Breast epithelium (tissue), 4 donors: ENCODE results near the gene ICAM4. TPM values are rescaled to one million over a fixed set of nuclear protein-coding genes. Genes with fewer than 3 reads are reported as not detected.

ENCODE experiments used
- DNase-seq, 2 donors: peaks; one replicate each; pipeline ENCODE4 v3.0.0-alpha.2; 2019; ENCODE audit warnings: low spot score in 2 of 2
- H3K27ac ChIP-seq, 2 donors: fragments of 200-600 bp; sonication (generic) in 1 of 2; one replicate each; pipeline ENCODE4 v1.5.1; 2016 to 2019; ENCODE audit warnings: mild to moderate bottlenecking in 1 of 2
- H3K27me3 ChIP-seq, 2 donors: fragments of 200-600 bp; sonication (generic) in 1 of 2; one replicate each; pipeline versions ENCODE4 v1.5.1 to v1.6.0; 2017 to 2019; ENCODE audit warnings: control low read depth in 1 of 2, mild to moderate bottlenecking in 1 of 2
- H3K36me3 ChIP-seq: fragments of 200-600 bp; one replicate; pipeline ENCODE4 v1.5.1; 2019
- H3K4me1 ChIP-seq, 2 donors: fragments of 200-600 bp; sonication (generic); one replicate each; pipeline ENCODE4 v1.5.1; 2016 to 2019; ENCODE audit warnings: control low read depth in 1 of 2
- H3K4me3 ChIP-seq, 3 donors: fragments of 200-600 bp; sonication (generic); 1 replicate in 2 of 3; 2 replicates in 1 of 3; pipeline ENCODE4 v1.5.1; 2016 to 2019; ENCODE audit warnings: mild to moderate bottlenecking in 3 of 3, moderate library complexity in 2 of 3
- H3K9me3 ChIP-seq, 2 donors: fragments of 200-600 bp; sonication (generic) in 1 of 2; one replicate each; pipeline ENCODE4 v1.5.1; 2016 to 2019; ENCODE audit warnings: control low read depth in 1 of 2
- POLR2A ChIP-seq: fragments of 450-650 bp; IDR thresholded peaks from one replicate; pipeline ENCODE4 v1.6.1; 2016; ENCODE audit warnings: antibody characterized with exemption, mild to moderate bottlenecking, moderate library complexity
- POLR2AphosphoS5 ChIP-seq, 3 donors: sonication (generic); formaldehyde crosslinking; IDR thresholded peaks; one replicate each; pipeline ENCODE4 v1.6.1; 2017; ENCODE audit warnings: antibody characterized with exemption in 3 of 3
- intact Hi-C: fragments of 100-400 bp; cut with DNase I; formaldehyde crosslinking; loops from one replicate; pipeline ENCODE4 v1.15.1; 2023; ENCODE audit warnings: low total_unique reads
- total RNA-seq, 3 donors: library from RNA; depleted of rRNA; stranded (reverse); fragments of >200 nt; gene quantifications; one replicate each; pipeline ENCODE4 v1.1.0, GENCODE V29; 2016
- TF ChIP-seq, protein P1 (sequence below), 3 donors: fragments of 450-650 bp; IDR thresholded peaks; one replicate each; pipeline ENCODE4 v1.5.1; 2016 to 2017; ENCODE audit warnings: antibody characterized with exemption in 3 of 3, mild to moderate bottlenecking in 3 of 3, moderate library complexity in 3 of 3

ICAM4 gene
- total RNA-seq, 3 donors from 2014 or later, result 1.1 to 1.6 TPM; not detected in 1

DNA sequence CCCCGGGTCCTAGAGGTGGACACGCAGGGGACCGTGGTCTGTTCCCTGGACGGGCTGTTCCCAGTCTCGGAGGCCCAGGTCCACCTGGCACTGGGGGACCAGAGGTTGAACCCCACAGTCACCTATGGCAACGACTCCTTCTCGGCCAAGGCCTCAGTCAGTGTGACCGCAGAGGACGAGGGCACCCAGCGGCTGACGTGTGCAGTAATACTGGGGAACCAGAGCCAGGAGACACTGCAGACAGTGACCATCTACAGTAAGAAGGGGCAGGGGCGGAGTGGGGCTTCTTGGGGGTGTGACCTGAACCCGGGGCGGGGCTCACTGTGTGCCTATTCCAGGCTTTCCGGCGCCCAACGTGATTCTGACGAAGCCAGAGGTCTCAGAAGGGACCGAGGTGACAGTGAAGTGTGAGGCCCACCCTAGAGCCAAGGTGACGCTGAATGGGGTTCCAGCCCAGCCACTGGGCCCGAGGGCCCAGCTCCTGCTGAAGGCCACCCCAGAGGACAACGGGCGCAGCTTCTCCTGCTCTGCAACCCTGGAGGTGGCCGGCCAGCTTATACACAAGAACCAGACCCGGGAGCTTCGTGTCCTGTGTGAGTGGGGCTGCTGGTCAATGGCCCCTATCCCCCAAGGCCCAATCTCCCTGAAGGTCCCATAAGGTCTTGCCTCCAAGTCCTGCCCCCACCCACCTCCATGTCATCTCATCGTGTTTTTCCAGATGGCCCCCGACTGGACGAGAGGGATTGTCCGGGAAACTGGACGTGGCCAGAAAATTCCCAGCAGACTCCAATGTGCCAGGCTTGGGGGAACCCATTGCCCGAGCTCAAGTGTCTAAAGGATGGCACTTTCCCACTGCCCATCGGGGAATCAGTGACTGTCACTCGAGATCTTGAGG, 2.4 kb upstream of the ICAM4 start:
- H3K4me1 ChIP-seq, result peaks cover 3 to 4% of the 10 kb centered on the region in 2 donors
- H3K4me3 ChIP-seq, result no peak overlapping the region
- H3K27me3 ChIP-seq, result peaks cover 3 to 12% of the 10 kb centered on the region in 2 donors
- no peak for DNase-seq
- intact Hi-C loops, result no loop called here
- no peaks in the 10 kb centered on the region for H3K9me3 ChIP-seq
- H3K27ac ChIP-seq, result no peak overlapping the region
- H3K36me3 ChIP-seq, result no peaks in the 10 kb centered on the region
- TF ChIP-seq POLR2AphosphoS5 (IDR thresholded peaks at IDR 0.05), result no peak

DNA sequence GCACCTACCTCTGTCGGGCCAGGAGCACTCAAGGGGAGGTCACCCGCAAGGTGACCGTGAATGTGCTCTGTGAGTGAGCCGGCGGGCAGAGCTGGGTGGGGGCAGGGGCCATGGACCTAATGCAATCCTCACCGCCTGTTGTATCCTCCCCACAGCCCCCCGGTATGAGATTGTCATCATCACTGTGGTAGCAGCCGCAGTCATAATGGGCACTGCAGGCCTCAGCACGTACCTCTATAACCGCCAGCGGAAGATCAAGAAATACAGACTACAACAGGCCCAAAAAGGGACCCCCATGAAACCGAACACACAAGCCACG, 1.8 kb upstream of the ICAM4 start:
- TF ChIP-seq POLR2A (no peak), POLR2AphosphoS5 (IDR thresholded peaks at IDR 0.05) (no peak)
- TF ChIP-seq, protein P1, sequence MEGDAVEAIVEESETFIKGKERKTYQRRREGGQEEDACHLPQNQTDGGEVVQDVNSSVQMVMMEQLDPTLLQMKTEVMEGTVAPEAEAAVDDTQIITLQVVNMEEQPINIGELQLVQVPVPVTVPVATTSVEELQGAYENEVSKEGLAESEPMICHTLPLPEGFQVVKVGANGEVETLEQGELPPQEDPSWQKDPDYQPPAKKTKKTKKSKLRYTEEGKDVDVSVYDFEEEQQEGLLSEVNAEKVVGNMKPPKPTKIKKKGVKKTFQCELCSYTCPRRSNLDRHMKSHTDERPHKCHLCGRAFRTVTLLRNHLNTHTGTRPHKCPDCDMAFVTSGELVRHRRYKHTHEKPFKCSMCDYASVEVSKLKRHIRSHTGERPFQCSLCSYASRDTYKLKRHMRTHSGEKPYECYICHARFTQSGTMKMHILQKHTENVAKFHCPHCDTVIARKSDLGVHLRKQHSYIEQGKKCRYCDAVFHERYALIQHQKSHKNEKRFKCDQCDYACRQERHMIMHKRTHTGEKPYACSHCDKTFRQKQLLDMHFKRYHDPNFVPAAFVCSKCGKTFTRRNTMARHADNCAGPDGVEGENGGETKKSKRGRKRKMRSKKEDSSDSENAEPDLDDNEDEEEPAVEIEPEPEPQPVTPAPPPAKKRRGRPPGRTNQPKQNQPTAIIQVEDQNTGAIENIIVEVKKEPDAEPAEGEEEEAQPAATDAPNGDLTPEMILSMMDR (IDR thresholded peaks at IDR 0.05), result no peak
- no peak for DNase-seq
- Histone ChIP-seq H3K9me3 (no peaks in the 10 kb centered on the region), H3K27me3 (peaks cover 3 to 18% of the 10 kb centered on the region in 2 donors), H3K4me1 (peaks cover 7 to 9% of the 10 kb centered on the region in 2 donors), H3K36me3 (no peaks in the 10 kb centered on the region), H3K27ac (no peak overlapping the region), H3K4me3 (no peak overlapping the region)
- intact Hi-C loops, result no loop called here

DNA sequence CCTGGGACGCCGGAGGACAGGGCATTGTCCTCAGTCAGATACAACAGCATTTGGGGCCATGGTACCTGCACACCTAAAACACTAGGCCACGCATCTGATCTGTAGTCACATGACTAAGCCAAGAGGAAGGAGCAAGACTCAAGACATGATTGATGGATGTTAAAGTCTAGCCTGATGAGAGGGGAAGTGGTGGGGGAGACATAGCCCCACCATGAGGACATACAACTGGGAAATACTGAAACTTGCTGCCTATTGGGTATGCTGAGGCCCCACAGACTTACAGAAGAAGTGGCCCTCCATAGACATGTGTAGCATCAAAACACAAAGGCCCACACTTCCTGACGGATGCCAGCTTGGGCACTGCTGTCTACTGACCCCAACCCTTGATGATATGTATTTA, 1.4 kb upstream of the ICAM4 start:
- H3K4me3 ChIP-seq, result no peak overlapping the region
- peaks cover 10 to 12% of the 10 kb centered on the region in 2 donors for H3K4me1 ChIP-seq
- peak overlapping the region in 1 of 2 donors; percentile 26 for H3K27ac ChIP-seq
- H3K9me3 ChIP-seq, result no peaks in the 10 kb centered on the region
- H3K27me3 ChIP-seq, result peaks cover 4 to 23% of the 10 kb centered on the region in 2 donors
- DNase-seq, result no peak
- TF ChIP-seq, protein P1 (IDR thresholded peaks at IDR 0.05), result no peak
- TF ChIP-seq POLR2AphosphoS5 (IDR thresholded peaks at IDR 0.05), result no peak
- no peak for TF ChIP-seq POLR2A
- H3K36me3 ChIP-seq, result no peaks in the 10 kb centered on the region
- intact Hi-C loops, result no loop called here

DNA sequence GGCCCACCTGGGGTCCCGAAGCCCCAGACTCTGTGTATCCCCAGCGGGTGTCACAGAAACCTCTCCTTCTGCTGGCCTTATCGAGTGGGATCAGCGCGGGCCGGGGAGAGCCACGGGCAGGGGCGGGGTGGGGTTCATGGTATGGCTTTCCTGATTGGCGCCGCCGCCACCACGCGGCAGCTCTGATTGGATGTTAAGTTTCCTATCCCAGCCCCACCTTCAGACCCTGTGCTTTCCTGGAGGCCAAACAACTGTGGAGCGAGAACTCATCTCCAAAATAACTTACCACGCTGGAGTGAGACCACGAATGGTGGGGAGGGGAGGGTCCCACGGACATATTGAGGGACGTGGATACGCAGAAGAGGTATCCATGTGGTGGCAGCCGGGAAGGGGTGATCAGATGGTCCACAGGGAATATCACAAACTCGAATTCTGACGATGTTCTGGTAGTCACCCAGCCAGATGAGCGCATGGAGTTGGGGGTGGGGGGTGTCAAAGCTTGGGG, 2.0 kb downstream of the ICAM4 start:
- no peak for DNase-seq
- TF ChIP-seq POLR2A, result no peak
- no peak for TF ChIP-seq POLR2AphosphoS5 (IDR thresholded peaks at IDR 0.05)
- TF ChIP-seq, protein P1 (IDR thresholded peaks at IDR 0.05), result no peak
- Histone ChIP-seq H3K27me3 (peaks cover 20 to 52% of the 10 kb centered on the region in 2 donors), H3K36me3 (no peaks in the 10 kb centered on the region), H3K4me3 (peak overlapping the region in 2 of 3 donors; percentile 54 to 72), H3K27ac (peak overlapping the region in 1 of 2 donors; percentile 0), H3K9me3 (no peaks in the 10 kb centered on the region), H3K4me1 (peaks cover 22% of the 10 kb centered on the region in 2 donors)
- intact Hi-C loops, result no loop called here

DNA sequence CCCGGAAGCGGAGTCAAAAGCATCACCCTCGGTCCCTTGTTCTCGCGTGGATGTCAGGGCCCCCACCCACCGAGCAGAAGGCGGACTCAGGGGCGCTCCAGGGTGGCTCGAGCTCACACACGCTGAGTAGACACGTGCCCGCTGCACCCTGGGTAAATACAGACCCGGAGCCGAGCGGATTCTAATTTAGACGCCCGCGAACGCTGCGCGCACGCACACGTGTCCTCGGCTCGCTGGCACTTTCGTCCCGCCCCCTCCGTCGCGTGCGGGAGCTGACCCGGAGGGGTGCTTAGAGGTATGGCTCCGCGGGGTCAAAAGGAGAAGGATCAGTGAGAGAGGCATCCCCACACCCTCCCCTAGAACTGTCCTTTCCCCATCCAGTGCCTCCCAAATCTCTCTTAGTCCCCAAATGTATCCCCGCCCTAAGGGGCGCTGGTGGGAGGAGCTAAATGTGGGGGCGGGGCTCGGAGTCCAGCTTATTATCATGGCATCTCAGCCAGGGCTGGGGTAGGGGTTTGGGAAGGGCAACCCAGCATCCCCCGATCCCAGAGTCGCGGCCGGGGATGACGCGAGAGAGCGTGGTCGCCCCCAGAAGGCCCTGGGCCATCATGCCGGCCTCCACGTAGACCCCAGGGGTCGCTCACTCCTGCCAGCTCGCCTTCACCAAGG, 2.5 kb downstream of the ICAM4 start:
- H3K9me3 ChIP-seq, result no peaks in the 10 kb centered on the region
- TF ChIP-seq POLR2AphosphoS5 (IDR thresholded peaks at IDR 0.05) (no peak), POLR2A (no peak)
- TF ChIP-seq, protein P1 (IDR thresholded peaks at IDR 0.05), result no peak
- DNase-seq, result no peak
- peaks cover 20 to 58% of the 10 kb centered on the region in 2 donors for H3K27me3 ChIP-seq
- peaks cover 22% of the 10 kb centered on the region in 2 donors for H3K4me1 ChIP-seq
- intact Hi-C loops, result no loop called here
- H3K27ac ChIP-seq, result peak overlapping the region in 1 of 2 donors; percentile 0
- peak overlapping the region; percentile 7 to 72 (median 54) for H3K4me3 ChIP-seq
- H3K36me3 ChIP-seq, result no peaks in the 10 kb centered on the region
